Tibial artery (tissue), 4 donors: ENCODE results near the gene ITGB7.
A peak's percentile ranks its signal among the peaks of the same experiment; 100 is the strongest.
"Not testable (repeated sequence)": the region's sequence is repeated elsewhere in the genome, so short reads cannot be mapped to it uniquely, and the experiment has no call there.

Source experiments
- DNase-seq, 2 donors: peaks; one replicate each; pipeline ENCODE4 v3.0.0-alpha.2; 2019
- H3K27ac ChIP-seq, 2 donors: fragments of 200-600 bp; sonication (generic) in 1 of 2; 1 replicate in 1 of 2; 2 replicates in 1 of 2; pipeline ENCODE4 v1.5.1; 2018 to 2019; ENCODE audit warnings: mild to moderate bottlenecking in 1 of 2
- H3K27me3 ChIP-seq, 2 donors: fragments of 200-600 bp; sonication (generic) in 1 of 2; one replicate each; pipeline versions ENCODE4 v1.5.1 to v1.6.0; 2016 to 2019
- H3K36me3 ChIP-seq, 3 donors: fragments of 200-600 bp; sonication (generic) in 2 of 3; one replicate each; pipeline ENCODE4 v1.5.1; 2016 to 2019; ENCODE audit warnings: mild to moderate bottlenecking in 2 of 3
- H3K4me1 ChIP-seq, 4 donors: fragments of 200-600 bp; sonication (generic) in 2 of 4; 1 replicate in 3 of 4; 2 replicates in 1 of 4; pipeline ENCODE4 v1.5.1; 2016 to 2019
- H3K4me3 ChIP-seq, 2 donors: fragments of 200-600 bp; sonication (generic) in 1 of 2; 1 replicate in 1 of 2; 2 replicates in 1 of 2; pipeline ENCODE4 v1.5.1; 2018 to 2019; ENCODE audit warnings: mild to moderate bottlenecking in 2 of 2
- H3K9me3 ChIP-seq, 3 donors: fragments of 200-600 bp; sonication (generic) in 1 of 3; one replicate each; pipeline ENCODE4 v1.5.1; 2016 to 2019
- intact Hi-C: fragments of 100-400 bp; cut with DNase I; formaldehyde crosslinking; loops from one replicate; pipeline ENCODE4 v1.15.0; 2023; ENCODE audit warnings: low total_unique reads
- TF ChIP-seq, protein P1 (sequence below), 2 experiments: fragments of 200-600 bp in 1 of 2; fragments of 450-650 bp in 1 of 2; IDR thresholded peaks; one replicate each; pipeline ENCODE4 v1.5.1; 2017 to 2019; ENCODE audit warnings: antibody characterized with exemption in 2 of 2, mild to moderate bottlenecking in 1 of 2, moderate library complexity in 1 of 2

Gene ITGB7

DNA sequence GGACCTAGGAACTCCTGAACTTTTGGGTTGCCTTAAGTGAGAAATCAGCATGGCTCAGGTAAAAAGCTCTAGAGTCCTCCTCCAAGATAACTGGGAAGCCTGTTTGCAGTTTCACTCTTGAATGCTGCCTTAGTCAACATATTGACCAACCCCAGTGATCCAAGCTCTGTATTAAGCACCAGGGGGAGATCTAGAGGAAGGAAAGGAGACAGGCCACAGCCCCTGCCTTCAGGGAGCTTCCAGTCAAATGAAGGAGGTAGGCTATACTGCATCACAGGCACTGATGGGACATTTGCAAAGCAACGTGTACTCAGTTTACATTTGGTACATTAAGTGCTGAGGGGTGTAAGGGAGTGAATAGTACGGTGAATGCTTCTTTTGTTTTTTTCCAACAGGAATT, 25.1 kb downstream of the ITGB7 start:
- Histone ChIP-seq H3K27ac (peak overlapping the region; percentile 85 to 91), H3K36me3 (peaks cover 38 to 50% (median 40%) of the 10 kb centered on the region in 3 donors), H3K4me1 (peaks cover 0 to 53% (median 42%) of the 10 kb centered on the region in 4 donors), H3K9me3 (no peaks in the 10 kb centered on the region), H3K4me3 (peak overlapping the region; percentile 81 to 87), H3K27me3 (no peaks in the 10 kb centered on the region)
- intact Hi-C loops = no loop called here
- TF ChIP-seq, protein P1, sequence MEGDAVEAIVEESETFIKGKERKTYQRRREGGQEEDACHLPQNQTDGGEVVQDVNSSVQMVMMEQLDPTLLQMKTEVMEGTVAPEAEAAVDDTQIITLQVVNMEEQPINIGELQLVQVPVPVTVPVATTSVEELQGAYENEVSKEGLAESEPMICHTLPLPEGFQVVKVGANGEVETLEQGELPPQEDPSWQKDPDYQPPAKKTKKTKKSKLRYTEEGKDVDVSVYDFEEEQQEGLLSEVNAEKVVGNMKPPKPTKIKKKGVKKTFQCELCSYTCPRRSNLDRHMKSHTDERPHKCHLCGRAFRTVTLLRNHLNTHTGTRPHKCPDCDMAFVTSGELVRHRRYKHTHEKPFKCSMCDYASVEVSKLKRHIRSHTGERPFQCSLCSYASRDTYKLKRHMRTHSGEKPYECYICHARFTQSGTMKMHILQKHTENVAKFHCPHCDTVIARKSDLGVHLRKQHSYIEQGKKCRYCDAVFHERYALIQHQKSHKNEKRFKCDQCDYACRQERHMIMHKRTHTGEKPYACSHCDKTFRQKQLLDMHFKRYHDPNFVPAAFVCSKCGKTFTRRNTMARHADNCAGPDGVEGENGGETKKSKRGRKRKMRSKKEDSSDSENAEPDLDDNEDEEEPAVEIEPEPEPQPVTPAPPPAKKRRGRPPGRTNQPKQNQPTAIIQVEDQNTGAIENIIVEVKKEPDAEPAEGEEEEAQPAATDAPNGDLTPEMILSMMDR (IDR thresholded peaks at IDR 0.05) = no peak
- DNase-seq = no peak

GRCh38 chr12:53180931-53181645, 26.0 kb downstream of the ITGB7 start:
- intact Hi-C loops = no loop called here

DNA sequence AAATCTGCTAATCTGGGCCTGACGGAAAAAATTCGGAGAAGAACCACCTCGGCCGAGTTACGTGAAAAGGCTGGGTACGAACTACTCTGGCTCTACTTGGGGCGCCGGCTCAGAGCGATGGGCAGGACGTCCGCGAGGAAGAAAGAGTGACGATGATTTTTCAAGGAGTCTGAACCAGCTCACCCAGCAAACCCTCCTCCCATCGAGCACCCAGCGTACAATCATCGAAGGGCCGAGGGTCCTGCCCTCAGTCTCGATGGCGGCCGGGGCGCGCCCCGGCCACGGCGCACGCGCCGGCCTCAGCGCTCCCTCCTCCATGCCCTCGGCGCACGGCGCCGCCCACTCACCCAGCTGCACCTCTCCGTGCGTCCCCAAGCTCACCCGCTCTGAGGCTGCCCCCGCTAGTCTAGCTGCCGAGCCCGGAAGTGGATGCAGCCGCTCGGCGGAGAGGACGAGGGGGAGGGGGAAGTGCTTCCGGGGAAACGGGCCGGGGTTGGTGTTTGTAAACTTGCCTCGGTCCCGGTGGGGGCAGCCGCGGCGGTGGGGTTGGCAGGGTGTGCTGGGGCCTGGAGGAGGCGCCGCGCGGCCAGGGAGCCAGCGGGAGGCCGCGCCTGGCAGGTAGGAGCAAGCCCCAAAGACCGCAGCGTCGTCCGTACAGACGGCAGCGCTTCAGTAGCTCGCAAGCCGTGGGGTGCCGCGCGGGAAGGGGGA, 26.7 kb downstream of the ITGB7 start, which contains the start of the genes CSAD and ZNF740:
Gene CSAD, minus strand, starts transcription at position 706 of the 711 bp plus-strand sequence. CDS start 7,455 bp downstream, outside the sequence.
Gene ZNF740, plus strand, starts transcription at position 503 of the 711 bp plus-strand sequence. CDS start 1,262 bp downstream, outside the sequence.
- Histone ChIP-seq H3K27me3 (no peaks in the 10 kb centered on the region), H3K27ac (peak within 1 kb of the TSS; percentile 85 to 91), H3K4me1 (peaks cover 0 to 53% (median 39%) of the 10 kb centered on the region in 4 donors), H3K36me3 (peaks cover 23 to 34% (median 24%) of the 10 kb centered on the region in 3 donors), H3K9me3 (no peaks in the 10 kb centered on the region), H3K4me3 (peak within 1 kb of the TSS; percentile 81 to 87)
- TF ChIP-seq, protein P1 (IDR thresholded peaks at IDR 0.05) = no peak
- peak; percentile 98 to 99 for DNase-seq
- intact Hi-C loops = no loop called here

More at GRCh38 chr12:53180931-53181645, 26.0 kb downstream of the ITGB7 start:
- peak in 1 of 2 donors; percentile 67 for DNase-seq
- TF ChIP-seq, protein P1 (IDR thresholded peaks at IDR 0.05) = no peak
- Histone ChIP-seq H3K4me3 (peak overlapping the region; percentile 81 to 87), H3K27me3 (no peaks in the 10 kb centered on the region), H3K9me3 (no peaks in the 10 kb centered on the region), H3K36me3 (peaks cover 30 to 41% (median 32%) of the 10 kb centered on the region in 3 donors), H3K4me1 (peaks cover 0 to 53% (median 42%) of the 10 kb centered on the region in 4 donors), H3K27ac (peak overlapping the region; percentile 85 to 91)

DNA sequence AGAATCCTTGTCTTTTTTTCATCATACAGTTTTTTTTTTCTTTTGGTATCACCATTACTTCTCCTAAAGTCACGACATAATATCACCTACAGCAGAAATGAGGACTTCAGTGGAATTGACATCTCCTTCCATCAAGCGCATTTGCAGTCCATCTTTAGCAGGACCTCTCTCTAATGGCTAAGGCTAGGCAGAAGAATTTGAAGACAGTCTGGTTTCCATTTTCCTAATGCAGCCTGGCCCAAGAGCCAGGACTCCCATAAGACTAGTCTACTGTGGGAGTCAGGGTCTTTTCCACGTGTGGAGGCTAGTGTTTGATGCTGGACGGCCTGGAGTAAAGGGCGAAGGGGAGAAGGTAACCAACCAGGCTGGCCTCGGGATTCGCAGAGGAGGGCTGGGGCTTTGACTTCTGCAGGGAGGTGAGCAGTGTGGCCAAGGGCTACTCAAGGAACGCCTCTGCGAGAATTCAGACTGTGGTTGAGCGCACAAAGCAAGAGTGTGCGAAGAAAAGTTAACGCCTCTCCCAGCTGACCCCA, 27.3 kb downstream of the ITGB7 start:
- DNase-seq = peak in 1 of 2 donors; percentile 35
- H3K4me1 ChIP-seq = peaks cover 0 to 49% (median 39%) of the 10 kb centered on the region in 4 donors
- intact Hi-C loops = no loop called here
- H3K27me3 ChIP-seq = no peaks in the 10 kb centered on the region
- peak overlapping the region; percentile 81 to 87 for H3K4me3 ChIP-seq
- no peaks in the 10 kb centered on the region for H3K9me3 ChIP-seq
- TF ChIP-seq, protein P1 (IDR thresholded peaks at IDR 0.05) = no peak
- H3K27ac ChIP-seq = peak overlapping the region; percentile 85 to 91
- peaks cover 16 to 28% (median 18%) of the 10 kb centered on the region in 3 donors for H3K36me3 ChIP-seq

- H3K4me1 ChIP-seq = peaks cover 0 to 40% (median 32%) of the 10 kb centered on the region in 4 donors
- H3K27me3 ChIP-seq, intact Hi-C loops, H3K9me3 ChIP-seq, H3K4me3 ChIP-seq: not testable (repeated sequence)
- H3K36me3 ChIP-seq = peaks cover 9 to 18% (median 11%) of the 10 kb centered on the region in 3 donors
- H3K27ac ChIP-seq = peak overlapping the region in 1 of 2 donors; percentile 85
- DNase-seq = peak in 1 of 2 donors; percentile 53
These were observed 28.2 kb downstream of the ITGB7 start for GRCh38 chr12:53178803-53179202.

DNA sequence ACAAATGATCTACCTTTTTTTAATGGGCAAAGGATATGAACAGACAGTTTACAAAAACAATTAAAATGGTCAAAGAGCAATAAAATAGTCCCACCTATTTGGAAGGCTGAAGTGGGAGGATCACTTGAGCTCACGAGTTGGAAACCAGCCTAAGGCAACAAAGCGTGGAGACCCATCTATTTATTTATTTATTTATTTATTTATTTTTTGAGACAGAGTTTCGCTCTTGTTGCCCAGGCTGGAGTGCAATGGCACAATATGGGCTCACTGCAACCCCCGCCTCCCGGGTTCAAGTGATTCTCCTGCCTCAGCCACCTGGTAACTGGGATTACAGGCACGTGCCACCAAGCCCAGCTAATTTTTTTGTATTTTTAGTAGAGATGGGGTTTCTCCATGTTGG, 29.6 kb downstream of the ITGB7 start:
- H3K9me3 ChIP-seq, H3K4me3 ChIP-seq, H3K27me3 ChIP-seq, DNase-seq, intact Hi-C loops: not testable (repeated sequence)
- peaks cover 0 to 28% (median 19%) of the 10 kb centered on the region in 4 donors for H3K4me1 ChIP-seq
- H3K27ac ChIP-seq = peak overlapping the region in 1 of 2 donors; percentile 6
- peaks cover 9 to 15% (median 9%) of the 10 kb centered on the region in 3 donors for H3K36me3 ChIP-seq
